Osteoblast (primary cell): ENCODE data around the gene SDC4. TPM values are rescaled to one million over a fixed set of nuclear protein-coding genes. Genes with fewer than 3 reads are reported as not detected.
A peak's percentile ranks its signal among the peaks of the same experiment; 100 is the strongest.

ENCODE experiments used
- DNase-seq: peaks from one replicate; pipeline ENCODE4 v3.0.0; 2011; ENCODE audit warnings: low spot score, mixed read lengths; ENCODE audit not compliant: insufficient read length; ENCODE audit errors: missing footprints
- H2AFZ ChIP-seq: 2 replicates; pipeline ENCODE4 v1.6.0; 2011; ENCODE audit warnings: mild to moderate bottlenecking, low read length
- H3K27ac ChIP-seq: 2 replicates; pipeline ENCODE4 v1.5.1; 2011; ENCODE audit warnings: mild to moderate bottlenecking, low read depth, low read length, moderate library complexity
- H3K27me3 ChIP-seq: 2 replicates; pipeline ENCODE4 v1.6.0; 2012; ENCODE audit warnings: mild to moderate bottlenecking, control low read depth, inconsistent platforms, low read length, moderate library complexity; ENCODE audit not compliant: insufficient read depth
- H3K36me3 ChIP-seq: 2 replicates; pipeline ENCODE4 v1.5.1; 2011; ENCODE audit warnings: mild to moderate bottlenecking, low read length, control low read depth, moderate library complexity; ENCODE audit not compliant: insufficient read depth
- H3K4me1 ChIP-seq: 2 replicates; pipeline ENCODE4 v1.5.1; 2011; ENCODE audit warnings: mild to moderate bottlenecking, low read length, control low read depth, moderate library complexity; ENCODE audit not compliant: insufficient read depth
- H3K4me2 ChIP-seq: 2 replicates; pipeline ENCODE4 v1.6.0; 2011; ENCODE audit warnings: mild to moderate bottlenecking, low read length; ENCODE audit not compliant: insufficient read depth
- H3K4me3 ChIP-seq: fragments of 200-600 bp; sonication (generic); 3 replicates; pipeline ENCODE4 v1.5.1; 2012; ENCODE audit warnings: mild to moderate bottlenecking, low read length, inconsistent platforms; ENCODE audit not compliant: insufficient read depth
- H3K79me2 ChIP-seq: 2 replicates; pipeline ENCODE4 v1.6.0; 2012; ENCODE audit warnings: mild to moderate bottlenecking, low read length, control low read depth, inconsistent platforms; ENCODE audit not compliant: insufficient read depth
- H3K9me3 ChIP-seq: 2 replicates; pipeline ENCODE4 v1.5.1; 2011; ENCODE audit warnings: low read depth, low read length, control low read depth
- H4K20me1 ChIP-seq: 2 replicates; pipeline ENCODE4 v1.6.0; 2012; ENCODE audit warnings: mild to moderate bottlenecking, low read length, control low read depth; ENCODE audit not compliant: insufficient read depth
- total RNA-seq: library from RNA; depleted of rRNA; stranded (reverse); fragments of >200 nt; gene quantifications from 2 replicates; pipeline ENCODE4 v1.2.3, GENCODE V29; 2012
- TF ChIP-seq, protein P1 (sequence below): IDR thresholded peaks from 2 replicates; pipeline ENCODE4 v1.5.1; 2011; ENCODE audit warnings: mild to moderate bottlenecking, low read depth, low read length, moderate library complexity; ENCODE audit errors: extremely low read depth

SDC4 gene
- total RNA-seq, 1 donor: 267 TPM

DNA sequence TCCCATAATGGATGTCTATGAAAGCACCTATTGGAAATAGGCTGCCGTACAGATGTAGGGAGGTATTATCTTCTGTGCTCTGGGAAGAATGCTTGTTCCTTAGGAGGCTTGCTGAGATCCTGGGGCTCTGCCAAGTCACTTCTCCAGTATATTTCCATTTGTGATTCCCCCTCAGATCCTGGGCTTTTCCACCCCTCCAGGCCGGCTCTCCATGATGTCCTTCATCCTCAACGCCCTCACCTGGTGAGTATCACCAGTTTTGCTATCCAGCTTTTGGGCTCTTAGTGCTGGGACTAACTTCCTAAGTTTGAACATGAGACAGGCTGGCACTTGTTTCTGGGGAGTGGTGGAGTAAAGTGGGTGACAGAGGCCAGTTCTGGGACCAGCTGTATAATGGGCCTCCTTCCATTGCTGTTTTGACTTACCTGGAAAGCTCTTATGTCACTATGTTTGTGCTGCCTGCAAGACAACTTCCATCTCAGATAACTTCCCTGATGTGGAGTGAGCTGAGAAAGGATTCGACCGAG lies 17.3 kb upstream of the SDC4 start:
- Histone ChIP-seq H3K79me2 (peaks cover 25% of the 10 kb centered on the region), H3K36me3 (peaks cover 23% of the 10 kb centered on the region), H4K20me1 (peaks cover 5% of the 10 kb centered on the region), H3K4me3 (no peak overlapping the region), H3K4me1 (peaks cover 17% of the 10 kb centered on the region), H2AFZ (no peak overlapping the region), H3K27me3 (no peaks in the 10 kb centered on the region), H3K27ac (no peak overlapping the region), H3K9me3 (no peaks in the 10 kb centered on the region), H3K4me2 (no peak overlapping the region)
- no peak for DNase-seq
- TF ChIP-seq, protein P1, sequence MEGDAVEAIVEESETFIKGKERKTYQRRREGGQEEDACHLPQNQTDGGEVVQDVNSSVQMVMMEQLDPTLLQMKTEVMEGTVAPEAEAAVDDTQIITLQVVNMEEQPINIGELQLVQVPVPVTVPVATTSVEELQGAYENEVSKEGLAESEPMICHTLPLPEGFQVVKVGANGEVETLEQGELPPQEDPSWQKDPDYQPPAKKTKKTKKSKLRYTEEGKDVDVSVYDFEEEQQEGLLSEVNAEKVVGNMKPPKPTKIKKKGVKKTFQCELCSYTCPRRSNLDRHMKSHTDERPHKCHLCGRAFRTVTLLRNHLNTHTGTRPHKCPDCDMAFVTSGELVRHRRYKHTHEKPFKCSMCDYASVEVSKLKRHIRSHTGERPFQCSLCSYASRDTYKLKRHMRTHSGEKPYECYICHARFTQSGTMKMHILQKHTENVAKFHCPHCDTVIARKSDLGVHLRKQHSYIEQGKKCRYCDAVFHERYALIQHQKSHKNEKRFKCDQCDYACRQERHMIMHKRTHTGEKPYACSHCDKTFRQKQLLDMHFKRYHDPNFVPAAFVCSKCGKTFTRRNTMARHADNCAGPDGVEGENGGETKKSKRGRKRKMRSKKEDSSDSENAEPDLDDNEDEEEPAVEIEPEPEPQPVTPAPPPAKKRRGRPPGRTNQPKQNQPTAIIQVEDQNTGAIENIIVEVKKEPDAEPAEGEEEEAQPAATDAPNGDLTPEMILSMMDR: no peak

DNA sequence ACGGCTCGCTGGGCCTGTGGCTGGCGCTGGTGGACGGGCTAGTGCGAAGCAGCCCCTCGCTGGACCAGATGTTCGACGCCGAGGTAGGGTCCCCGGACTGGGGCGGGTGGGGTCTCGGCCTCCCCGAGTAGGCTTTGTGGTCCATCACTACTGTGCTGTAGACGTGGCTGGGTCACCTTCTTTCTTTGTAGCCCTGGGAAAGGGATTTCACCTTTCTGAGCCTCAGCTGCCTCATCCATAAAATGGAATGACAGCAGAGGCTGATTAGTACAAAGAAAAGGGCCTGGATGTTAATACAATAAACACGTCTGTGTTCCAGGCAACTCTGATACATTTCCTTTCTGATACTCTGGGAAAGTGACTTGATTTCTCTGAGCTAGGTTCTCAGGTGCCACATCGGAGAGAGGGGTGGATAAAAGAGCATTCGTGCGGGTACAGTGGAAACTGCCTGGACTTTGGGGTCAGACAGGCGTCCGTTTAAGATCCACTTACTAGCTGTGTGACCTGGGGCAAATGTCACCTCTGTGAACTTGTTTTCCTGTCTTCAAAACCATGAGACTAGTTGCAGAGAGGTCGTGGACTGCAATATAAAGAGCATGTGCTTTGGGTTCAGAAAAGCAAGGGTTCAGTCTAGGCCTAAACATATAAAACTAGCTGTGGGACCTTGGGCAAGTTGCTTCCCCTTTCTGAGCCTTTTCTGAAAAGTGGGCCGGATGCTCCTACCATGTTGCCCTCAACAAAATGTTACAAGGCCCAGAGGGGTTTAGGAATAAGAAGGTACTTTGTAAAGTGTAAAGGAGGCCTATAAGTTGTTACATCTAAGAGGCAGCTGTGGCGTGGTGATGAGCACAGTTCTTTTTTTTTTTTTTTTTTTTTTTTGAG lies 15.6 kb upstream of the SDC4 start:
- peaks cover 25% of the 10 kb centered on the region for H3K79me2 ChIP-seq
- H3K27ac ChIP-seq: peak overlapping the region; percentile 89
- peaks cover 5% of the 10 kb centered on the region for H4K20me1 ChIP-seq
- TF ChIP-seq, protein P1: no peak
- H3K9me3 ChIP-seq: no peaks in the 10 kb centered on the region
- peak; percentile 56 for DNase-seq
- H3K36me3 ChIP-seq: peaks cover 23% of the 10 kb centered on the region
- peak overlapping the region; percentile 89 for H2AFZ ChIP-seq
- no peaks in the 10 kb centered on the region for H3K27me3 ChIP-seq
- H3K4me2 ChIP-seq: peak overlapping the region; percentile 96
- H3K4me1 ChIP-seq: peaks cover 33% of the 10 kb centered on the region
- peak overlapping the region; percentile 83 for H3K4me3 ChIP-seq

DNA sequence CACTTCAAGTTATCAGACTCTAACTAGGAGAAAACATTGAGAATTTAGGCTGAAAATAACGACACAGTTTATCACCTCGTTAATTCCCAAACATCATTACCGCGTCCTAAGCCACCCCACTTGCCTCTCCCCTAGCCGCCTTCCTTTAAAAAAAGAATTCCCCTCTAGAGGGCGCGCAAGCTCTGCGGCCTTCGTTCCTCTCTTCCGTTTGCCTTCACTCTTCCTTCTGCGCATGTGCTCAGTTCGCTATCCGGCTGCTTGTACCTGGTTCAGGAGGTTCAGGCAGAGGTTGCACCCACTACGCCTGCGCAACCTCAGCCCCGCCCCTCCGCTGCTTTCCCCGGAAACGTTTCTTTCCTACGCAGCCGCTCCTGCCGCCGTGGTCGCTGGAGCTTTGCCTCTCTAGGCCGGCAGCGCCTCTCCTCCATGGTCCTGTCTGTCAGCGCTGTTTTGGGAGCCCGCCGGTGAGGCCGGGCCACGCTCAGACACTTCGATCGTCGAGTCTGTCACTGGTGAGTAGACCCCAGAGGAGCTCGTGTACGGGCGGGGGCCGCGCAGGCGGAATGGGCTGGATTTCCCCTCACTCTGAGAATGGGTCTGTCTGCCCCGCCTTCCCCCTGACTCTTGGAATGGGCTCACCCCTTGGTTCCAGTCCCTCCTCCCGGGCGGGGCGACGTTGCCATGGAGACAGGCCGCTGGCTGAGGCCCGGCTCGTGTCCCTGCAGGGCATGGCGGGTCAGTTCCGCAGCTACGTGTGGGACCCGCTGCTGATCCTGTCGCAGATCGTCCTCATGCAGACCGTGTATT lies 14.8 kb upstream of the SDC4 start, which contains the start of gene SYS1:
SYS1 (plus strand) TSS at position 353 of the 807 bp plus-strand sequence; CDS start at position 729, 376 bp downstream.
- H2AFZ ChIP-seq: peak within 1 kb of the TSS; percentile 98
- peaks cover 41% of the 10 kb centered on the region for H3K4me1 ChIP-seq
- H3K27ac ChIP-seq: peak within 1 kb of the TSS; percentile 89
- H3K4me2 ChIP-seq: peak within 1 kb of the TSS; percentile 96
- peak within 1 kb of the TSS; percentile 83 for H3K4me3 ChIP-seq
- H3K9me3 ChIP-seq: no peaks in the 10 kb centered on the region
- TF ChIP-seq, protein P1: peak; percentile 98
- no peaks in the 10 kb centered on the region for H3K27me3 ChIP-seq
- peaks cover 22% of the 10 kb centered on the region for H3K36me3 ChIP-seq
- DNase-seq: peak; percentile 98
- H3K79me2 ChIP-seq: peaks cover 25% of the 10 kb centered on the region
- H4K20me1 ChIP-seq: peaks cover 5% of the 10 kb centered on the region
